NK-92 (cell line): Measurements from ENCODE around the gene SLC2A8.

Experiments
- DNase-seq: peaks from one replicate; lab custom pipeline; 2025; ENCODE audit not compliant: unreplicated experiment; lab: John Stamatoyannopoulos, UW

The SLC2A8 gene

DNA sequence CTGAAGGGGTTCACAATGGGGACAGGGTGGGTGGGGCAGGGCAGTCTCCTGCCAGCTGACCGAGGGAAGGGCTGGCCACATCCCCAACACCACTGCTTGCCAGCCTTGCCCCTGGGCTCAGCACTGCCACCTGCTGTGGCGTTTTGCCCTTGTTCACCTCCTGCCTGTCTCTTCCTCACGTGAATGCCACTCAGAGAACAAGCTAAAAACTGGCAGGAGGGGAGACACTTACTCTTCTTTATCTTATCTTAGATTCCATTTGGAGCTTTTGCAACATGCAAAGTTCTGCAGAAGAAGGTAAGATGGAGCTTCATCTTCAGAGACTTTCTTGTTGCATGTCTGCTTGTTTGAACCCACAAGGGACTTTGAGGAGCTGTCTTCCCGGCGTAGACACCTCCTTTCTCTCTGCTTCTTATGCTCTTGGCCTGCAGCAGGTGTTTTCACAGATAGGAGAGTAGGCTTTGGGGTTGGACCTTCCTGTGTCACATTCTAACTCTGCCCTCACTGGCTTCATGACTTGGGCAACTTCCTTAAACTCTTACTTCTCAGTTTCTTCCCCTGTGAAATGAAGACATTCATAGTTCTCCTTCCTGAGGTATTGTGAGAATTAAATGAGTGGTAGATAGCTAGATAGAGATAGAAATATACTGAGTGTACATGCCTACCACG lies 58.5 kb downstream of the SLC2A8 start:
- DNase-seq, result no peak

DNA sequence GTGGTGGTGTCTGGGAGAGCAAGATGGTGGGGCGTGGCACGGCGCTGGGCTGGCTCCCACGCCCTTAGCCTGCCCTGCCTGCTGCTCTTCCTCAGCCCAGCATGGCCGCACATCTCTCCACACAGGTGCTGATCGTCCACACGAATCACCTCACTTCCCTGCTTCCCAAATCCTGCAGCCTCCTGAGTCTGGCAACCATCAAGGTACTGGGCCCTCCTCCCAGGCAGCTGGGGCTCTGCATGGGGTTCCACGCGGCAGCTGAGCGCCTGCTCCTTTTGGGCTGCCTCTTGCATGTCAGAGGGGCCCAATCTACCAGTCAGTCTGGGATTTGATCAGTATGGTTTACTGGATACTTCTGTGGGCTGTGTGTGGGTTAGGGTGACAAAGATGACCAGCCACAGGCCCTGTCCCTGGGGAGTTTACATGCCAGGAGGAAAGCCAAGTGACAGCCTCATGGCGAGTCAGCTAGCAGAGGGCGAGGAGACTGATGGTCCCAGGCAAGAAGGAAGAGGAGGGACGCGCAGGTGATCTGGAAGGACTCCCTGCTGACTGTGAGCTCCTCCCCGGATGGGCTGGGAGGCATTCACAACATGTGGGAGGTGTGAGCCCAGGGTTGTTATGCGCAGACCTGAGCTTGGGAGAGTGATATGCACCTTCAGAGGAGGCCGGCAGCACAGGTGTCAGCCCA lies 60.4 kb downstream of the SLC2A8 start:
- no peak for DNase-seq
